HepG2 (cell line): Measurements from ENCODE around the gene SSC4D. TPM values are rescaled to one million over a fixed set of nuclear protein-coding genes. Genes with fewer than 3 reads are reported as not detected.

Source experiments
- ATAC-seq: fragments of 200-7000 bp; cut with Tn5 transposase; 3 replicates; pipeline ENCODE4 v1.9.1; 2020; ENCODE audit warnings: mild to moderate bottlenecking, moderate library complexity
- BruUV-seq: library from RNA; stranded (reverse); fragments of 400-500 nt; replicated peaks from 2 replicates; lab custom pipeline; 2021; lab: Mats Ljungman, UMichigan
- CTCF ChIA-PET: fragments of 300-600 bp; formaldehyde crosslinking; extraction: SDS; loops from one replicate; lab custom pipeline; 2021; ENCODE audit warnings: low total read pairs, inconsistent platforms, low intra/inter-chr PET ratio; lab: Yijun Ruan, JAX
- POLR2A ChIA-PET: fragments of 350-600 bp; sonication (Branson Sonifier 250); formaldehyde crosslinking; loops from one replicate; lab custom pipeline; 2020; ENCODE audit warnings: antibody characterized with exemption, inconsistent platforms; lab: Yijun Ruan, JAX
- DNase-seq: peaks from one replicate; pipeline ENCODE4 v3.0.0-alpha.2; 2015; ENCODE audit warnings: low spot score
- FAIRE-seq: peaks from 3 replicates; lab custom pipeline; 2011; peaks lifted over from hg19 to GRCh38; lab: Jason Lieb, UNC
- H2AFZ ChIP-seq: one replicate; pipeline ENCODE4 v1.6.1; 2011; ENCODE audit warnings: low read length, inconsistent platforms
- H3K27ac ChIP-seq: fragments of 300-600 bp; 3 replicates; pipeline ENCODE4 v1.8.0; 2011; ENCODE audit warnings: mixed run types, mild to moderate bottlenecking, mixed read lengths, low read length, inconsistent platforms; ENCODE audit not compliant: insufficient read depth; ENCODE audit errors: extremely low read length
- H3K27me3 ChIP-seq, 2 experiments: fragments of 200-600 bp in 1 of 2; 2 replicates in 1 of 2; 3 replicates in 1 of 2; pipeline versions ENCODE4 v1.6.0 to v1.8.0; 2011; ENCODE audit warnings: low read length in 2 of 2, mild to moderate bottlenecking in 2 of 2, moderate library complexity in 2 of 2, inconsistent platforms in 1 of 2; ENCODE audit not compliant: insufficient read depth in 2 of 2, control insufficient read depth in 1 of 2
- H3K36me3 ChIP-seq, 2 experiments: fragments of 200-600 bp in 1 of 2; replicated peaks in 1 of 2; 2 replicates in 1 of 2; 3 replicates in 1 of 2; pipeline versions ENCODE4 v1.5.1 to v1.8.0; 2011; ENCODE audit warnings: low read length in 2 of 2, inconsistent platforms in 1 of 2; ENCODE audit not compliant: insufficient read depth in 2 of 2, control insufficient read depth in 1 of 2
- H3K4me1 ChIP-seq: 2 replicates; pipeline ENCODE4 v1.5.1; 2012; ENCODE audit warnings: low read length, inconsistent platforms; ENCODE audit not compliant: insufficient read depth
- H3K4me2 ChIP-seq: 2 replicates; pipeline ENCODE4 v1.6.0; 2011; ENCODE audit warnings: low read depth, low read length, inconsistent platforms
- H3K4me3 ChIP-seq, 3 experiments: fragments of 200-600 bp in 1 of 3; sonication (generic), shearing (Covaris generic) in 1 of 3; replicated peaks in 1 of 3; 2 replicates each; pipeline ENCODE4 v1.5.1; 2011 to 2016; ENCODE audit warnings: low read length in 3 of 3, inconsistent platforms in 2 of 3, low read depth in 2 of 3, mild to moderate bottlenecking in 2 of 3, control low read depth in 1 of 3, mixed read lengths in 1 of 3; ENCODE audit not compliant: insufficient read depth in 1 of 3
- H3K79me2 ChIP-seq: one replicate; pipeline ENCODE4 v1.6.1; 2011; ENCODE audit warnings: low read length, inconsistent platforms; ENCODE audit not compliant: insufficient read depth
- H3K9ac ChIP-seq: 2 replicates; pipeline ENCODE4 v1.6.0; 2011; ENCODE audit warnings: mild to moderate bottlenecking, low read depth, low read length, inconsistent platforms; ENCODE audit not compliant: insufficient read depth
- H3K9me3 ChIP-seq: 2 replicates; pipeline ENCODE4 v1.5.1; 2012; ENCODE audit warnings: mild to moderate bottlenecking, low read length
- H4K20me1 ChIP-seq: 2 replicates; pipeline ENCODE4 v1.6.0; 2011; ENCODE audit warnings: inconsistent platforms, mild to moderate bottlenecking, low read length, moderate library complexity; ENCODE audit not compliant: insufficient read depth
- CENPBD1 ChIP-seq: sonication (generic); formaldehyde crosslinking; IDR thresholded peaks from 2 replicates; pipeline ENCODE4 v1.8.0; 2022; ENCODE audit warnings: missing genetic modification reagents, low read depth, mild to moderate bottlenecking, borderline replicate concordance
- NFAT5 ChIP-seq: sonication (generic); formaldehyde crosslinking; IDR thresholded peaks from 2 replicates; pipeline ENCODE4 v1.4.0; 2020; ENCODE audit warnings: missing genetic modification reagents
- SNAPC2 ChIP-seq: sonication (generic); formaldehyde crosslinking; IDR thresholded peaks from 2 replicates; pipeline ENCODE4 v1.8.1; 2022; ENCODE audit warnings: mild to moderate bottlenecking, missing genetic modification reagents
- ZNF138 ChIP-seq: sonication (generic); formaldehyde crosslinking; IDR thresholded peaks from 2 replicates; pipeline ENCODE4 v1.5.0; 2020; ENCODE audit warnings: mild to moderate bottlenecking, low read depth, missing genetic modification reagents
- ZNF558 ChIP-seq: sonication (generic); formaldehyde crosslinking; IDR thresholded peaks from 2 replicates; pipeline ENCODE4 v1.9.0; 2022; ENCODE audit warnings: mild to moderate bottlenecking, missing genetic modification reagents, borderline replicate concordance
- ZNF775 ChIP-seq: sonication (generic); formaldehyde crosslinking; IDR thresholded peaks from 2 replicates; pipeline ENCODE4 v1.4.0; 2020; ENCODE audit warnings: missing genetic modification reagents, mild to moderate bottlenecking, moderate library complexity, borderline replicate concordance
- ZNF784 ChIP-seq: sonication (generic); formaldehyde crosslinking; IDR thresholded peaks from 2 replicates; pipeline ENCODE4 v1.5.1; 2020; ENCODE audit warnings: missing genetic modification reagents, mild to moderate bottlenecking, borderline replicate concordance
- WGBS: methylation state at CpG from one replicate; pipeline ENCODE4 v1.1.6; 2017; ENCODE audit warnings: low lambda C conversion rate; 5-methylcytosine and 5-hydroxymethylcytosine counted together
- in situ Hi-C: cut with HindIII; loops from 2 replicates; pipeline ENCODE4 v1.10.0; 2017; ENCODE audit warnings: low pct_unique_long_range_greater_than_20kb; ENCODE audit not compliant: extremely low pct_ligation_motif_present
- intact Hi-C: fragments of 100-400 bp; cut with micrococcal nuclease; formaldehyde crosslinking; loops from one replicate; pipeline ENCODE4 v1.10.0; 2022; ENCODE audit not compliant: unreplicated experiment
- polyA plus RNA-seq, 8 experiments: library from polyadenylated mRNA; depleted of rRNA in 3 of 8; stranded (reverse) in 7 of 8; unstranded in 1 of 8; fragments of >200 nt; fragmentation: Illumina TruSeq in 4 of 8; extraction: Trizol in 4 of 8; gene quantifications; 2 replicates each; pipeline versions ENCODE4 v1.2.1 to v1.2.3, GENCODE V29; 2011 to 2016; ENCODE audit warnings: low read depth in 4 of 8, missing spikeins in 1 of 8, mixed read lengths in 1 of 8; ENCODE audit not compliant: insufficient read depth in 1 of 8
- total RNA-seq, 5 experiments: library from RNA; depleted of rRNA; stranded (reverse); fragments of >200 nt; fragmentation: Illumina TruSeq; extraction: Trizol; gene quantifications; 2 replicates each; pipeline ENCODE4 v1.2.3, GENCODE V29; 2016; ENCODE audit warnings: low read depth in 1 of 5

Gene SSC4D
- total and polyA plus RNA-seq, 2 of the 13 experiments (the other 11 are each of a cell fraction or from before 2014, with no cell fraction given), result 33.3 to 63.8 TPM

- no peak for TF ChIP-seq ZNF784 (CRISPR knock-in tag)
Observed at GRCh38 chr7:76352193-76352592, 57.3 kb downstream of the SSC4D start (continued).

- intact Hi-C loops (no loop called here), in situ Hi-C loops (no loop called here)
- no TSS peak for BruUV-seq
- no peak overlapping the region for H3K4me2 ChIP-seq
- FAIRE-seq (no peak), DNase-seq (no peak), ATAC-seq (no peak; the same call in 1 of the 3 replicates)
- no peak overlapping the region for H3K9ac ChIP-seq
- 93% methylated on average over 7 of the region's 7 CpGs for WGBS
- H3K36me3 ChIP-seq, result peaks cover 5 to 44% of the 10 kb centered on the region in 2 experiments
- no peaks in the 10 kb centered on the region for H3K27me3 ChIP-seq
- no peak overlapping the region for H2AFZ ChIP-seq
- ChIA-PET POLR2A (interaction anchor here (0.6 to 2.9 kb wide), 2 partner anchors 8 to 13 kb away, joined by 3 to 20 read pairs; partner anchors contain the start of gene YWHAG), CTCF (no interaction called here)
- H3K9me3 ChIP-seq, result no peaks in the 10 kb centered on the region
- TF ChIP-seq ZNF775 (no peak), SNAPC2 (no peak), NFAT5 (CRISPR knock-in tag) (no peak), ZNF138 (no peak), ZNF558 (no peak), CENPBD1 (no peak)
- peaks cover 92% of the 10 kb centered on the region for H3K4me1 ChIP-seq
- H3K27ac ChIP-seq, result no peak overlapping the region
- peaks cover 62% of the 10 kb centered on the region for H4K20me1 ChIP-seq
- peaks cover 88% of the 10 kb centered on the region for H3K79me2 ChIP-seq
- no peak overlapping the region for H3K4me3 ChIP-seq
Observed at GRCh38 chr7:76351372-76351771, 58.1 kb downstream of the SSC4D start.
